HG03060 (cell line): Measurements from ENCODE around the gene MYH6.

Experiments
- ATAC-seq: cut with Tn5 transposase; IDR thresholded peaks from one replicate; pipeline ENCODE4 v1.9.1; 2021; ENCODE audit warnings: low read depth, moderate number of reproducible peaks; ENCODE audit not compliant: unreplicated experiment

Gene MYH6

GRCh38 chr14:23415821-23416778 is 8.0 kb upstream of the MYH6 start:
- no peak for ATAC-seq

GRCh38 chr14:23414906-23415820 is 7.1 kb upstream of the MYH6 start:
- no peak for ATAC-seq

GRCh38 chr14:23414254-23414653 is 6.2 kb upstream of the MYH6 start:
- no peak for ATAC-seq

GRCh38 chr14:23413681-23414080 is 5.6 kb upstream of the MYH6 start:
- ATAC-seq = no peak

- ATAC-seq = no peak
These were observed 3.8 kb upstream of the MYH6 start for GRCh38 chr14:23411563-23412525.

- ATAC-seq = no peak
These were observed 2.0 kb upstream of the MYH6 start for GRCh38 chr14:23409966-23410635.

GRCh38 chr14:23409475-23409874 is 1.4 kb upstream of the MYH6 start:
- no peak for ATAC-seq

- ATAC-seq = no peak
These were observed 196 bp upstream of the MYH6 start for GRCh38 chr14:23408307-23408630.

- ATAC-seq = no peak
These were observed 1.2 kb downstream of the MYH6 start for GRCh38 chr14:23406725-23407355.

GRCh38 chr14:23406244-23406643 is 1.8 kb downstream of the MYH6 start:
- peak; percentile 52 for ATAC-seq

- no peak for ATAC-seq
These were observed 2.5 kb downstream of the MYH6 start for GRCh38 chr14:23405516-23406025.

GRCh38 chr14:23405096-23405495 is 3.0 kb downstream of the MYH6 start:
- ATAC-seq = no peak

GRCh38 chr14:23404331-23404900 is 3.7 kb downstream of the MYH6 start:
- no peak for ATAC-seq

- ATAC-seq = no peak
These were observed 4.2 kb downstream of the MYH6 start for GRCh38 chr14:23403908-23404307.

GRCh38 chr14:23403139-23403438 is 5.0 kb downstream of the MYH6 start:
- no peak for ATAC-seq

- no peak for ATAC-seq
These were observed 5.6 kb downstream of the MYH6 start for GRCh38 chr14:23402296-23403138.

GRCh38 chr14:23401291-23401690 is 6.8 kb downstream of the MYH6 start:
- no peak for ATAC-seq
